Psoas muscle (tissue), 8 donors: ENCODE data around the gene AUTS2. TPM values are rescaled to one million over a fixed set of nuclear protein-coding genes. Genes with fewer than 3 reads are reported as not detected.

ENCODE experiments used
- ATAC-seq, 4 donors: fragments of 200-7000 bp; cut with Tn5 transposase; one replicate each; pipeline ENCODE4 v1.9.1; 2020; ENCODE audit warnings: moderate library complexity in 3 of 4, mild to moderate bottlenecking in 2 of 4
- DNase-seq, 2 donors: peaks; one replicate each; pipeline ENCODE4 v3.0.0-alpha.2; 2020
- H3K27ac ChIP-seq: fragments of 200-600 bp; one replicate; pipeline ENCODE4 v1.8.0; 2022
- H3K27me3 ChIP-seq, 3 donors: fragments of 200-600 bp in 1 of 3; one replicate each; pipeline versions ENCODE4 v1.6.1 to v1.8.0; 2013 to 2022; ENCODE audit warnings: low read length in 2 of 3, mild to moderate bottlenecking in 2 of 3, moderate library complexity in 1 of 3; ENCODE audit not compliant: insufficient read depth in 3 of 3
- H3K36me3 ChIP-seq, 2 donors: fragments of 200-600 bp in 1 of 2; one replicate each; pipeline versions ENCODE4 v1.6.1 to v1.8.0; 2013 to 2022; ENCODE audit warnings: low read depth in 1 of 2, mild to moderate bottlenecking in 1 of 2, moderate library complexity in 1 of 2; ENCODE audit not compliant: insufficient read depth in 1 of 2
- H3K4me1 ChIP-seq: fragments of 200-600 bp; one replicate; pipeline ENCODE4 v1.8.0; 2022
- H3K4me3 ChIP-seq: fragments of 200-600 bp; one replicate; pipeline ENCODE4 v1.8.0; 2022; ENCODE audit warnings: mild to moderate bottlenecking
- H3K9me3 ChIP-seq: fragments of 200-600 bp; one replicate; pipeline ENCODE4 v1.8.0; 2022
- WGBS, 3 donors: extraction: QIAGEN DNeasy Blood & Tissue Kit; methylation state at CpG; one replicate each; pipeline versions ENCODE4 v1.1.6 to v1.1.7; 2013; 5-methylcytosine and 5-hydroxymethylcytosine counted together
- intact Hi-C, 2 donors: fragments of 100-400 bp; cut with DNase I; formaldehyde crosslinking; loops; one replicate each; pipeline versions ENCODE4 v1.11.0 to v1.14.2; 2022
- polyA plus RNA-seq, 3 donors: library from polyadenylated mRNA; stranded (reverse); fragments of 200-250 nt; gene quantifications; one replicate each; pipeline ENCODE4 v1.2.3, GENCODE V29; 2013
- total RNA-seq, 4 donors: library from RNA; stranded (reverse); fragmentation: NEBNext Ultra II Directional in 2 of 4; extraction: Animal tissue kit (Norgen Biotek cat#: 25700) in 2 of 4; gene quantifications; one replicate each; pipeline versions ENCODE4 v1.2.1 to v1.2.4, GENCODE V29; 2021 to 2023
- TF ChIP-seq, protein P1 (sequence below): fragments of 200-600 bp; IDR thresholded peaks from one replicate; pipeline ENCODE4 v1.8.0; 2022; ENCODE audit warnings: antibody characterized with exemption
- donor health status: healthy with polysubstance abuse.
- donor health status: DM: no; HTN: no; CAD: no; lungs with moderate emphysema.
- donor health status: Bipolar disorder and iron deficiency.
- donor health status: healthy.
- donor health status: DM: yes; HTN: yes; CAD: no.
- donor health status: DM: no; HTN: no; CAD: no.
- donor health status: DM: no; HTN: no; CAD: no.
- donor health status: DM: yes; HTN: yes; CAD: no.

Gene AUTS2
- total and polyA plus RNA-seq, 7 donors, result 5.0 to 33.5 (median 14.3) TPM

GRCh38 chr7:69663911-69664832 lies 65.9 kb downstream of the AUTS2 start:
- Histone ChIP-seq H3K9me3 (no peaks in the 10 kb centered on the region), H3K4me1 (no peaks in the 10 kb centered on the region), H3K36me3 (no peaks in the 10 kb centered on the region), H3K27ac (no peak overlapping the region), H3K4me3 (no peak overlapping the region), H3K27me3 (no peaks in the 10 kb centered on the region)
- intact Hi-C loops, result no loop called here
- DNase-seq (no peak), ATAC-seq (no peak)
- WGBS, 3 donors, result 95% methylated on average over 5 of the region's 5 CpGs
- TF ChIP-seq, protein P1, sequence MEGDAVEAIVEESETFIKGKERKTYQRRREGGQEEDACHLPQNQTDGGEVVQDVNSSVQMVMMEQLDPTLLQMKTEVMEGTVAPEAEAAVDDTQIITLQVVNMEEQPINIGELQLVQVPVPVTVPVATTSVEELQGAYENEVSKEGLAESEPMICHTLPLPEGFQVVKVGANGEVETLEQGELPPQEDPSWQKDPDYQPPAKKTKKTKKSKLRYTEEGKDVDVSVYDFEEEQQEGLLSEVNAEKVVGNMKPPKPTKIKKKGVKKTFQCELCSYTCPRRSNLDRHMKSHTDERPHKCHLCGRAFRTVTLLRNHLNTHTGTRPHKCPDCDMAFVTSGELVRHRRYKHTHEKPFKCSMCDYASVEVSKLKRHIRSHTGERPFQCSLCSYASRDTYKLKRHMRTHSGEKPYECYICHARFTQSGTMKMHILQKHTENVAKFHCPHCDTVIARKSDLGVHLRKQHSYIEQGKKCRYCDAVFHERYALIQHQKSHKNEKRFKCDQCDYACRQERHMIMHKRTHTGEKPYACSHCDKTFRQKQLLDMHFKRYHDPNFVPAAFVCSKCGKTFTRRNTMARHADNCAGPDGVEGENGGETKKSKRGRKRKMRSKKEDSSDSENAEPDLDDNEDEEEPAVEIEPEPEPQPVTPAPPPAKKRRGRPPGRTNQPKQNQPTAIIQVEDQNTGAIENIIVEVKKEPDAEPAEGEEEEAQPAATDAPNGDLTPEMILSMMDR, result no peak

- Histone ChIP-seq H3K4me3 (no peak overlapping the region), H3K9me3 (no peaks in the 10 kb centered on the region), H3K36me3 (no peaks in the 10 kb centered on the region), H3K4me1 (no peaks in the 10 kb centered on the region), H3K27me3 (no peaks in the 10 kb centered on the region), H3K27ac (no peak overlapping the region)
- intact Hi-C loops, result no loop called here
- DNase-seq, result no peak
- no peak for ATAC-seq
- TF ChIP-seq, protein P1, result no peak
- WGBS, 3 donors, result 70 to 78% (median 77%) methylated on average over 2 of the region's 2 CpGs
Measured at GRCh38 chr7:69665369-69665768, 67.1 kb downstream of the AUTS2 start.

- intact Hi-C loops, result no loop called here
- TF ChIP-seq, protein P1, result no peak
- Histone ChIP-seq H3K4me1 (no peaks in the 10 kb centered on the region), H3K36me3 (no peaks in the 10 kb centered on the region), H3K27ac (no peak overlapping the region), H3K4me3 (no peak overlapping the region), H3K9me3 (no peaks in the 10 kb centered on the region), H3K27me3 (no peaks in the 10 kb centered on the region)
- WGBS, 3 donors, result 31 to 51% (median 49%) methylated on average over 1 of the region's 1 CpG
- DNase-seq, result no peak
- no peak for ATAC-seq
Measured at GRCh38 chr7:69668339-69668870, 70.1 kb downstream of the AUTS2 start.

GRCh38 chr7:69670701-69671100 lies 72.4 kb downstream of the AUTS2 start:
- WGBS, 3 donors, result 42 to 54% (median 51%) methylated on average over 4 of the region's 4 CpGs

More at GRCh38 chr7:69670701-69671100, 72.4 kb downstream of the AUTS2 start:
- TF ChIP-seq, protein P1, result no peak
- Histone ChIP-seq H3K27me3 (no peaks in the 10 kb centered on the region), H3K27ac (no peak overlapping the region), H3K36me3 (no peaks in the 10 kb centered on the region), H3K4me3 (no peak overlapping the region), H3K9me3 (no peaks in the 10 kb centered on the region), H3K4me1 (no peaks in the 10 kb centered on the region)
- DNase-seq (no peak), ATAC-seq (no peak)
- intact Hi-C loops, result no loop called here
